ENCODE results near the gene OR10H3.
"Not testable (repeated sequence)": the region's sequence is repeated elsewhere in the genome, so short reads cannot be mapped to it uniquely, and the experiment has no call there.

Gene OR10H3

GRCh38 chr19:15779756-15780476, 42.1 kb downstream of the OR10H3 start:
- DNase-seq: no peak

GRCh38 chr19:15780610-15781418, 43.0 kb downstream of the OR10H3 start:
- DNase-seq: no peak

DNA sequence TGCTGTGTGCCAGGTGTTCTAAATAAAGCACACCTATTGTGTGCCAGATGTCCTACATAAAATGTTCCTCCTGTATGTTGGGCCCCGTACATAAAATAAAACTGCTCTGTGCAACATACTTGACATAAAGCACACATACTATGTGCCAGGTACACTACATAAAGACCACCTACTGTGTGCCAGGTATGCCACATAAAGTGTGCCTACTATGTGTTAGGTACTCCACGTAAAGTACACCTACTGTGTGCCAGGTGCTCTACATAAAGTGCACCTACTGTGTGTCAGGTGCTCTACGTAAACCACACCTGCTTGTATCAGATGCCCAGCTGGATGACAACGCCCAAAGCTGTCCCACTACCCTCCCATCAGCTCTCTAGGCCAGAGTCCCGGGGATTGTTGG, 43.9 kb downstream of the OR10H3 start:
- DNase-seq: no peak

- no peak for DNase-seq
These were observed 44.4 kb downstream of the OR10H3 start for GRCh38 chr19:15782211-15782610.

DNA sequence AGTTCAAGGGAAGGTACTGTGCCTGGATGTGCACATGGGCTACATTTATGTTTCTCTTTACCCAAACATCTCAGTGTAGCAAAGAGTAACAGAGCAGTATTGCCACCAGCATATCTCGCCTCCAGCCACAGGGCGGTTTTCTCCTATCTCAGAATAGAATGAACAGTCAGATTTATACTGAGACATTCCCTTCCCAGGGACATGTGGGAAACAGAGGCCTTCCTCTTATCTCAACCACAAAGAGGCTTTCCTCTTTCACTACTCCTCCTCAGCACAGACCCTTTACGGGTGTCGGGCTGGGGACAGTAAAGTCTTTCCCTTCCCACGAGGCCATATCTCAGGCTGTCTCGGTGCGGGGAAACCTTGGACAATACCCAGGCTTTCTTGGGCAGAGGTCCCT, 45.1 kb downstream of the OR10H3 start:
- DNase-seq: not testable (repeated sequence)

GRCh38 chr19:15787611-15788155, 49.9 kb downstream of the OR10H3 start, which contains the start of gene OR10H5:
OR10H5 (plus strand) TSS chr19:15787661; CDS start chr19:15794049, 6,388 bp downstream.
- no peak for DNase-seq

- no peak for DNase-seq
These were observed 50.9 kb downstream of the OR10H3 start for GRCh38 chr19:15788594-15789270.

DNA sequence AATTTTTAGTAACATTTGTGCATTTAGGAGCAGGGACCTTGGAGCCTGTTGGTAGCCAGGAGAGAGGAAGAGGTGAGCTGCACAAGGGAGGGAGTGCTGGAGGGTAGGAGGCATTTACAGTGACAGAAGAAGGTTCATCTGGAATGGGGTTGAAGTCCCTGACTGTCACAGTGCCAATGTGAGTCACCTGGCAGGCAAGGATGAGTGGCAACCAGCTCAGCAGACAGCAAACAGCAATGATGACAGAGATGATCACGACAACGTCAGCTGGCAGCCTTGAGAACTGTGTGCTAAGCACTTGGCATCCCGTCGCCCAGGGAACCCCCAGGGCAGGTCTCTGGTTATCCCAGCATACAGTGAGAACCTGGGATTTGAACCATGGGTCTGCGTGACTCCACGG, 52.3 kb downstream of the OR10H3 start:
- no peak for DNase-seq

Measured in HCEC 1CT (cell line).